GM19455 (cell line): ENCODE measurements around the gene GRK1.
A peak's percentile ranks its signal among the peaks of the same experiment; 100 is the strongest.

Experiments used
- ATAC-seq: cut with Tn5 transposase; IDR thresholded peaks from one replicate; pipeline ENCODE4 v1.9.1; 2021; ENCODE audit not compliant: unreplicated experiment

Gene GRK1

DNA sequence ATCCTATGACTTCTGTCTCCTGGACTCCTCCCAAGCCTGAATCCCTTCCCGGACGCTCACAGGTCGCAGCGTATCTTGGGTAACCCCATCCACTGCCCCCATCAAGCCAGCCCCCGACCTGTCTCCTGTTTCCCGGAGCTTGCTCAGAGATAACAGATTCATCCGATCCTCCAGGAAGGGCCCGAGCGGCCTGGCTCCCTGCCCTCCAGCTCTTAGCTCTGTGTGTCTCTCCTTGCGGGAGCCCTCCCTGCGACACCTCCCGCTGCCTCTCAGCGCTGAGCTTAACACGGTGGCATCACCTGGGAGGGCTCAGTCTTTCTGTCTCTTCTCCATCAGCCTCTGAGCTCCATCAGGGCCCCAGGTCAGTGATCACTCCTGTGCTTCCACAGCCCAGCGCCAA is 87.7 kb downstream of the GRK1 start:
- no peak for ATAC-seq

GRCh38 chr13:113756441-113757097 is 89.5 kb downstream of the GRK1 start:
- ATAC-seq: no peak

GRCh38 chr13:113758651-113759524 is 91.9 kb downstream of the GRK1 start, which contains the start of gene TMEM255B:
Gene TMEM255B, plus strand, starts transcription at chr13:113759226. Its CDS starts 44 bp downstream, at chr13:113759270.
- peak; percentile 87 for ATAC-seq

- no peak for ATAC-seq
Observed at GRCh38 chr13:113759525-113760137, 92.6 kb downstream of the GRK1 start.

DNA sequence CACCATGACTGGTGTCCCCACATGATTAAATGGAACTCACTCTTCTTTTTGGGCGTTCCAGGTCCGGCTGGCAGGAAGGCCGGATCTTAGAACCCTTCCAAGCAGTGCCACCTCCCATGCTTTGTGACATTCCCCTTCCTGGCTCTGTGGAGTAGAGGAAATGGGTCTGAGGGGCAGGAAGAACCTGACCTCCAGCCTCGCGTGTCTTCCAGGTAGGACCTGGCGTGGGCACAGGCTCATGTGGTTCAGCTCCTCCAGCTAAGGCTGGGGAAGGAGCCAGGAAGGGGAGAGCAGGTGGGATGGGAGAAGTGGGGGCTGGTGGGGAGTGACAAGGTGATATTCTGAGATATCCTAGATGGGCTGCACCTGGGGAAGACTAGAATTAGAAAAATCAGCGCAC is 94.1 kb downstream of the GRK1 start:
- ATAC-seq: no peak

GRCh38 chr13:113762075-113762474 is 95.1 kb downstream of the GRK1 start:
- ATAC-seq: no peak

GRCh38 chr13:113762538-113762937 is 95.5 kb downstream of the GRK1 start:
- ATAC-seq: no peak

DNA sequence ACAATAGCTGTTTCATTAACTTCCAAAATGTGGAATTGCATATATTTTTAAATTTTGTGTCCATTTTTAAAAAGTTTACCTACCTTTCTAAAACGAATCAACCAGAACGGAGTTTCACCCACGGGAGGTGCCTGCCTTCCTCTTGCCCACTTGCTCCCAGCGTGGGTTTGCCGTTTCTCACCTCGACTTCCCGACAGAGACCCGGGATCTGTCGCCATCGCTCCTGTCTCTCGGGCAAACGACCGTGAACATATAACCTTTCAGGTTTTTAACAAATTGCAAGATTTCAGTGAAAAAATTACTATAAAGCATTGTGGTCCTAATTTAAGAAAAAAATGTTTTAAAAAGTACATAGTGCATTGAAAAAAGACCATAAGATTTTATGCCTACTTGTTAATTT is 96.2 kb downstream of the GRK1 start:
- ATAC-seq: no peak

- ATAC-seq: no peak
Observed at GRCh38 chr13:113763961-113764792, 97.2 kb downstream of the GRK1 start.

- ATAC-seq: no peak
Observed at GRCh38 chr13:113764793-113765563, 98.0 kb downstream of the GRK1 start.

DNA sequence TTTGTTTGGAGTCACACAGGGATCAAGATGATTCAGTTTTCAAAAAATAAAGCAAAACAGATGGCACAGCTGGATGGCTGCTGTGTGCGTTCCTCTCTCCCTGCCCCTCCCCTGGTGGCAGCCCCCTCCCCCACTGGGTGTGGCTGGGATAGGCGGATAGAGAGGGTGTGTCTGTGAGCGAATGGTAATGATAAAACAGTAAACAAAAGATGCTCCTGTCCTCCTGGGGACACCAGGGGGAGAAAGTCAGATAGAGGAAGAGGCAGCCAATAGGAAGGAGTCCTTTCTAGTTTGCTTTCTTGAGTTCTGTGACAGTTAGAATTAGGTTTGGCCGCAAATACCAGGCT is 98.5 kb downstream of the GRK1 start:
- no peak for ATAC-seq

GRCh38 chr13:113766035-113766800 is 99.2 kb downstream of the GRK1 start:
- ATAC-seq: no peak

DNA sequence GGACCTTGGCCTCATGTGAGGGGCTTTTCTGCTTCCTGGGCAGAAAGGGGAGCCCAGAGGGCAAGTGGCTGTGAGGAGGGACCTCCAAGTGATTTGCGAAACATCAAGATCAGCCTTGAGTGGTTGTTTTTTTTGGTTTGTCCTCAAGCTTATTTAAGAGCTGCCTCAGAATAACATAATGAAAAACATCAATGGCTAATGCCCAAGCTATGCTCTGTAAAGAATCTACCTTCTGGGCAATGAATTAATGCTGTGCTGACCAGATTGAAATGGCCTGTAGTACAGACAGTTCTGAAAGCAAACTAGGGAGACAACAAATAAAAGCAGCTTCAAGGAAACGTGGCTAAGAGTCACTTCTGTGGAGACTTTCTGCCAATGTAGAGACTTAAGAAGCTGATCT is 100.3 kb downstream of the GRK1 start:
- ATAC-seq: no peak

DNA sequence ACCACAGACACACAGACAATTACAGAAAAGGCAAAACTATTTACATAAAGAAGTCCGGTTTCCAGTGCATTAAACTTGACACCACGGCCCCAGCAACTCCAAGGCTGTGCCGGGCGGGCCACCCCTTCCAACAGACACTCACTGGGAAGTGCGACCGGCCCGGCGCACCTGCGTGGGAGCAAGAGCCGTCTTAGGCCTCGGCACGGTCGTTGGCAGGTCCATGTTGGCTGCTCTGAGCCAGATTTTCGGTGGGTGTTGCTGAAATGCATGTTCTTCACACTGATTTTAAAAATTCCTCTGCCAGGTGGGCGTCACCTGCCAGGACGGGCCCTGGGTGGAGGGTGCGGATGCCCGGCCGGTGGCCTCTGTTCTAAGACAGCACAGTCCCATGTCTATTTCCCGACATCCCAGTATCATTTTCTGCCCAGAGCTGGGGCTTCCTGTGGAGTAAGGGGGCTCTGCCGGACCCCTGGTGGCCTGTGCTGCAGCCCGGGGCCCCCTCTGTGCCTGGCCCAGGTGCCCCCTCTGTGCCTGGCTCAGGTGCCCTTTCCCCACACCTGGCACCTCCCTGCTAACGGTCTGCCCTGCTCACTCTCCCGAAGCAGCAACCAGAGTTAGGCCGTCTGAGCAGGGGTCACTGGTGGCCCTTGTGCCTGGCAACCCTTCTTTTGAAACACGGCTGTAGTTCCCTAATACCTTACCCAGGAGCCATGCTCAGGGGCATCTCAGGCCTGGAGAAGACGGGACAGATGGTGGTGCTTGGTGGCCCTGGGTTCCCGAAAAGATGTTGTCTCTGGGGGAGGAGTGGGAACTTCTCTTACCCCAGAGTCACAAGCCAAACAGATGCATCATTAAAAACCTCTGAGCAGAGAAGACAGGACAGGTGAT is 101.2 kb downstream of the GRK1 start:
- ATAC-seq: no peak

- no peak for ATAC-seq
Observed at GRCh38 chr13:113769106-113769505, 102.1 kb downstream of the GRK1 start.

- no peak for ATAC-seq
Observed at GRCh38 chr13:113769881-113770280, 102.9 kb downstream of the GRK1 start.

- no peak for ATAC-seq
Observed at GRCh38 chr13:113770441-113770840, 103.4 kb downstream of the GRK1 start.

GRCh38 chr13:113770937-113771336 is 103.9 kb downstream of the GRK1 start:
- no peak for ATAC-seq
